Measurements from ENCODE around the gene PTPRD. TPM values are rescaled to one million over a fixed set of nuclear protein-coding genes. Genes with fewer than 3 reads are reported as not detected.

The PTPRD gene
- total and polyA plus RNA-seq, 2 of the 4 experiments (the other 2 are of a cell fraction) = 0.07 to 0.18 TPM

DNA sequence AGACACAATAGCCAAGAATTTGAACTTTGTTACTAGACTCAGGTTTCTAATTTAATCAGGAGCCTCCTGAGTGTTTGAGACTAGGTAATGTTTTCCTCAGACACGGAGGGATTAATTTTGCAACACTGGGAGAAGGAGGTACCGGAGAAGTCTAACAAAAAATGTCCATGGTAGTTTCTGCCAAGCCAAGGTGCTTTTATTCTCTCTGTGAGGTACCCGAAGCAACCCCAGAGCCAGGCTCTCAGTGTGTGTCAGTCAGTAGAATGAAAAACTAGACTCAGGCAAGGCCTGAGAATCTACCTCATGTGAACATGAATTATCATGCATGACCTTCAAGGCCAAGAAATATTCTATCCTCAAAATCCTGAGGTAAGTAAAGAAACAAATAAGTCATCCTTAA, 1832.4 kb downstream of the PTPRD start:
- Histone ChIP-seq H4K20me1 (ENCODE audit: insufficient read depth, low read length) (no peaks in the 10 kb centered on the region), H3K14ac (replicated peaks; ENCODE audit: low read depth, low read length) (no peak overlapping the region), H2BK5ac (ENCODE audit: low read depth, low read length, poor library complexity, severe bottlenecking) (no peak overlapping the region), H3K4me1 (ENCODE audit: control insufficient read depth, insufficient read depth, low read length) (no peaks in the 10 kb centered on the region), H3K9me3 (ENCODE audit: control insufficient read depth, insufficient read depth, low read length) (peaks cover 2% of the 10 kb centered on the region; the same call in 1 of the 2 replicates), H3K27me3 (ENCODE audit: control insufficient read depth, insufficient read depth, low read length) (no peaks in the 10 kb centered on the region), H3K18ac (ENCODE audit: low read depth, low read length) (no peak overlapping the region), H3K4me2 (ENCODE audit: low read depth, low read length) (no peak overlapping the region), H3K9ac (ENCODE audit: low read depth, low read length) (no peak overlapping the region), H3K4ac (ENCODE audit: low read depth, low read length) (no peak overlapping the region), H3K36me3 (ENCODE audit: control insufficient read depth, insufficient read depth, low read length) (no peaks in the 10 kb centered on the region), H3K9me1 (ENCODE audit: insufficient read depth, low read length) (no peaks in the 10 kb centered on the region), H3K27ac (ENCODE audit: insufficient read depth, low read length) (no peak overlapping the region), H3K4me3 (ENCODE audit: insufficient read depth, low read depth, low read length) (no peak overlapping the region), H4K5ac (ENCODE audit: low read depth, low read length) (no peak overlapping the region), H2AK5ac (ENCODE audit: low read depth, low read length) (no peak overlapping the region), H3K56ac (ENCODE audit: extremely low read depth, insufficient read depth, low read length) (no peak overlapping the region), H2BK20ac (ENCODE audit: low read depth, low read length) (no peak overlapping the region), H4K91ac (ENCODE audit: insufficient read depth, low read depth, low read length) (no peak overlapping the region), H2AFZ (replicated peaks; ENCODE audit: low read length, poor library complexity) (no peak overlapping the region), H2BK120ac (ENCODE audit: low read depth, low read length) (no peak overlapping the region), H2BK15ac (ENCODE audit: low read depth, low read length) (no peak overlapping the region), H3K23ac (ENCODE audit: low read depth, low read length) (no peak overlapping the region), H2AK9ac (replicated peaks; ENCODE audit: low read depth, low read length, poor library complexity) (no peak overlapping the region), H4K8ac (ENCODE audit: low read depth in 2 of 2, low read length in 2 of 2) (no peak overlapping the region), H3K79me1 (ENCODE audit: low read depth in 1 of 2, low read length in 2 of 2) (no peaks in the 10 kb centered on the region)
- intact Hi-C loops (cut with micrococcal nuclease) = no loop called here
- no peak for DNase-seq
- dilution Hi-C loops (cut with HindIII; ENCODE audit: low sequenced_read_pairs, unreplicated experiment) = no loop called here
- ATAC-seq (ENCODE audit: low read depth) = no peak
- ChIA-PET CTCF (no interaction called here), POLR2A (ENCODE audit: unreplicated experiment) (no interaction called here)
- in situ Hi-C loops (cut with MboI; ENCODE audit: low sequenced_read_pairs) = no loop called here
- no CpG with 5 or more reads among the region's 3 CpGs for WGBS, 2 experiments (ENCODE audit: extremely low coverage in 2 of 2, insufficient read length in 1 of 2)
- TF ChIP-seq RAD21 (IDR thresholded peaks at IDR 0.05; ENCODE audit: low read length) (no peak), SMC3 (IDR thresholded peaks at IDR 0.05; ENCODE audit: low read depth, low read length) (no peak), MXI1 (IDR thresholded peaks at IDR 0.05; ENCODE audit: borderline replicate concordance, low read depth, low read length) (no peak)
- TF ChIP-seq, protein P1, sequence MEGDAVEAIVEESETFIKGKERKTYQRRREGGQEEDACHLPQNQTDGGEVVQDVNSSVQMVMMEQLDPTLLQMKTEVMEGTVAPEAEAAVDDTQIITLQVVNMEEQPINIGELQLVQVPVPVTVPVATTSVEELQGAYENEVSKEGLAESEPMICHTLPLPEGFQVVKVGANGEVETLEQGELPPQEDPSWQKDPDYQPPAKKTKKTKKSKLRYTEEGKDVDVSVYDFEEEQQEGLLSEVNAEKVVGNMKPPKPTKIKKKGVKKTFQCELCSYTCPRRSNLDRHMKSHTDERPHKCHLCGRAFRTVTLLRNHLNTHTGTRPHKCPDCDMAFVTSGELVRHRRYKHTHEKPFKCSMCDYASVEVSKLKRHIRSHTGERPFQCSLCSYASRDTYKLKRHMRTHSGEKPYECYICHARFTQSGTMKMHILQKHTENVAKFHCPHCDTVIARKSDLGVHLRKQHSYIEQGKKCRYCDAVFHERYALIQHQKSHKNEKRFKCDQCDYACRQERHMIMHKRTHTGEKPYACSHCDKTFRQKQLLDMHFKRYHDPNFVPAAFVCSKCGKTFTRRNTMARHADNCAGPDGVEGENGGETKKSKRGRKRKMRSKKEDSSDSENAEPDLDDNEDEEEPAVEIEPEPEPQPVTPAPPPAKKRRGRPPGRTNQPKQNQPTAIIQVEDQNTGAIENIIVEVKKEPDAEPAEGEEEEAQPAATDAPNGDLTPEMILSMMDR (conservative IDR thresholded peaks at IDR 0.05; ENCODE audit: low read depth, low read length) = no peak
- no TSS peak for BruUV-seq (replicated peaks)
